B cell (primary cell): ENCODE results near the gene SOX18. TPM values are rescaled to one million over a fixed set of nuclear protein-coding genes. Genes with fewer than 3 reads are reported as not detected.

ENCODE experiments used
- ATAC-seq: fragments of 200-7000 bp; cut with Tn5 transposase; one replicate; pipeline ENCODE4 v1.10.0; 2021; ENCODE audit warnings: low read depth, mild to moderate bottlenecking, moderate number of reproducible peaks, moderate library complexity
- CTCF ChIA-PET: fragments of 350-600 bp; sonication (Branson Sonifier 250); formaldehyde crosslinking; loops from one replicate; lab custom pipeline; 2021; ENCODE audit warnings: antibody characterized with exemption, inconsistent platforms; lab: Charles Lee
- POLR2A ChIA-PET: fragments of 350-600 bp; sonication (Branson Sonifier 250); formaldehyde crosslinking; loops from one replicate; lab custom pipeline; 2021; ENCODE audit warnings: antibody characterized with exemption; lab: Charles Lee
- DNase-seq: peaks from one replicate; pipeline ENCODE4 v3.0.0; 2013
- H2AFZ ChIP-seq: 2 replicates; pipeline ENCODE4 v1.6.1; 2012; ENCODE audit warnings: mild to moderate bottlenecking, low read depth, low read length; ENCODE audit not compliant: insufficient read depth, poor library complexity, severe bottlenecking
- H3K27ac ChIP-seq, 2 donors: 1 replicate in 1 of 2; 2 replicates in 1 of 2; pipeline ENCODE4 v1.5.1; 2012 to 2013; ENCODE audit warnings: low read length in 2 of 2, mild to moderate bottlenecking in 2 of 2, moderate library complexity in 1 of 2
- H3K27me3 ChIP-seq, 4 experiments: fragments of 200-600 bp in 1 of 4; sonication (generic) in 1 of 4; replicated peaks in 1 of 4; 1 replicate in 2 of 4; 2 replicates in 2 of 4; pipeline versions ENCODE4 v1.6.1 to v1.7.0; 2013 to 2016; ENCODE audit warnings: low read length in 3 of 4, mild to moderate bottlenecking in 2 of 4, mixed read lengths in 1 of 4, moderate library complexity in 1 of 4; ENCODE audit not compliant: insufficient read depth in 4 of 4, control insufficient read depth in 3 of 4; ENCODE audit errors: control extremely low read depth in 1 of 4
- H3K36me3 ChIP-seq, 2 experiments: replicated peaks in 1 of 2; 1 replicate in 1 of 2; 2 replicates in 1 of 2; pipeline versions ENCODE4 v1.6.1 to v1.7.1; 2013; ENCODE audit warnings: low read length in 1 of 2; ENCODE audit not compliant: insufficient read depth in 2 of 2, control insufficient read depth in 1 of 2; ENCODE audit errors: control extremely low read depth in 1 of 2, extremely low read depth in 1 of 2
- H3K4me1 ChIP-seq, 2 donors: fragments of 200-600 bp in 1 of 2; sonication (generic) in 1 of 2; 1 replicate in 1 of 2; 2 replicates in 1 of 2; pipeline versions ENCODE4 v1.5.1 to v1.6.1; 2013 to 2017; ENCODE audit warnings: low read length in 2 of 2; ENCODE audit not compliant: control insufficient read depth in 2 of 2, insufficient read depth in 2 of 2
- H3K4me2 ChIP-seq: replicated peaks from 2 replicates; pipeline ENCODE3; 2012; ENCODE audit warnings: mild to moderate bottlenecking, low read depth, low read length; ENCODE audit not compliant: poor library complexity, severe bottlenecking
- H3K4me3 ChIP-seq, 5 experiments: fragments of 200-600 bp in 1 of 5; sonication (generic) in 1 of 5; 1 replicate in 3 of 5; 2 replicates in 2 of 5; pipeline versions ENCODE4 v1.5.1 to v1.7.0; 2011 to 2016; ENCODE audit warnings: low read length in 4 of 5, mild to moderate bottlenecking in 4 of 5, low read depth in 2 of 5, control low read depth in 1 of 5, moderate library complexity in 1 of 5; ENCODE audit not compliant: insufficient read depth in 1 of 5; ENCODE audit errors: control extremely low read depth in 1 of 5, extremely low read depth in 1 of 5
- H3K79me2 ChIP-seq: fragments of 200-600 bp; sonication (generic); one replicate; pipeline ENCODE4 v1.6.0; 2016; ENCODE audit warnings: low read length; ENCODE audit not compliant: control insufficient read depth, insufficient read depth
- H3K9ac ChIP-seq: fragments of 200-600 bp; sonication (generic); 2 replicates; pipeline ENCODE4 v1.6.1; 2017; ENCODE audit warnings: mild to moderate bottlenecking, low read length, moderate library complexity
- H3K9me3 ChIP-seq, 3 donors: one replicate each; pipeline versions ENCODE4 v1.6.1 to v1.7.1; 2013; ENCODE audit warnings: low read length in 2 of 3; ENCODE audit not compliant: control insufficient read depth in 2 of 3, insufficient read depth in 1 of 3; ENCODE audit errors: control extremely low read depth in 1 of 3
- H4K20me1 ChIP-seq: 2 replicates; pipeline ENCODE4 v1.6.0; 2012; ENCODE audit warnings: mild to moderate bottlenecking, low read length; ENCODE audit not compliant: insufficient read depth, control insufficient read depth, poor library complexity, severe bottlenecking
- H3K27ac Mint-ChIP-seq: one replicate; pipeline ENCODE4 v1.8.0; 2021; ENCODE audit warnings: mixed read lengths
- H3K27me3 Mint-ChIP-seq: one replicate; pipeline ENCODE4 v1.8.0; 2021; ENCODE audit warnings: mixed read lengths
- H3K4me1 Mint-ChIP-seq: one replicate; pipeline ENCODE4 v1.8.0; 2021; ENCODE audit warnings: mixed read lengths
- H3K4me3 Mint-ChIP-seq: one replicate; pipeline ENCODE4 v1.8.0; 2021; ENCODE audit warnings: mixed read lengths
- H3K9me3 Mint-ChIP-seq: one replicate; pipeline ENCODE4 v1.8.0; 2022; ENCODE audit warnings: mixed read lengths; ENCODE audit not compliant: insufficient read depth
- CTCF ChIP-seq: fragments of 200-600 bp; IDR thresholded peaks from one replicate; pipeline ENCODE4 v1.8.0; 2022; ENCODE audit warnings: antibody characterized with exemption, mild to moderate bottlenecking
- EZH2 ChIP-seq: IDR thresholded peaks from 2 replicates; pipeline ENCODE4 v1.6.1; 2012; ENCODE audit warnings: borderline replicate concordance, low read depth, mild to moderate bottlenecking, moderate library complexity, low read length; ENCODE audit not compliant: insufficient read depth, poor library complexity, severe bottlenecking
- WGBS: methylation state at CpG from one replicate; pipeline ENCODE4 v1.1.5; 2013; ENCODE audit warnings: missing lambda C conversion rate; ENCODE audit not compliant: insufficient coverage; 5-methylcytosine and 5-hydroxymethylcytosine counted together
- intact Hi-C: fragments of 100-400 bp; cut with micrococcal nuclease; formaldehyde crosslinking; loops from one replicate; pipeline ENCODE4 v1.10.0; 2022
- polyA plus RNA-seq: library from polyadenylated mRNA; depleted of rRNA; stranded (reverse); fragments of >200 nt; gene quantifications from 2 replicates; pipeline ENCODE4 v1.2.3, GENCODE V29; 2012
- total RNA-seq, 2 donors: library from RNA; stranded (reverse); fragments of 120-200 nt in 1 of 2; gene quantifications; 1 replicate in 1 of 2; 2 replicates in 1 of 2; pipeline versions ENCODE4 v1.2.3 to v1.2.4, GENCODE V29; 2013 to 2022

The SOX18 gene
- total and polyA plus RNA-seq, 2 donors (not counting 1 experiment from before 2014, with no cell fraction given): not detected

- TF ChIP-seq EZH2 (no peak), CTCF (no peak)
- no peak overlapping the region for H3K9ac ChIP-seq
- H3K27ac ChIP-seq: no peak overlapping the region
- peaks cover 35% of the 10 kb centered on the region for H3K79me2 ChIP-seq
- ATAC-seq (no peak), DNase-seq (no peak)
- H3K4me1 ChIP-seq: peaks cover 0 to 8% of the 10 kb centered on the region in 2 donors
- 97% methylated on average over 7 of the region's 8 CpGs for WGBS
- H3K9me3 ChIP-seq: peaks cover 0 to 13% (median 0%) of the 10 kb centered on the region in 3 donors
- ChIA-PET POLR2A (no interaction called here), CTCF (interaction anchor here (0.9 kb wide), 1 partner anchor 28 kb away, joined by 3 read pairs; no protein-coding TSS in a partner anchor)
- H3K27me3 ChIP-seq: no peaks in the 10 kb centered on the region
- intact Hi-C loops: no loop called here
- peaks cover 2% of the 10 kb centered on the region for H3K4me1 Mint-ChIP-seq
- H3K9me3 Mint-ChIP-seq: no peaks in the 10 kb centered on the region
- no peak overlapping the region for H3K4me3 ChIP-seq
- H3K27me3 Mint-ChIP-seq: no peaks in the 10 kb centered on the region
- no peak overlapping the region for H2AFZ ChIP-seq
- H3K4me2 ChIP-seq: no peak overlapping the region
- no peak overlapping the region for H3K27ac Mint-ChIP-seq
- H4K20me1 ChIP-seq: peaks cover 43% of the 10 kb centered on the region
- peaks cover 3 to 68% of the 10 kb centered on the region in 2 experiments for H3K36me3 ChIP-seq
- no peak overlapping the region for H3K4me3 Mint-ChIP-seq
These were observed 38.7 kb downstream of the SOX18 start for GRCh38 chr20:64010711-64011237.

GRCh38 chr20:64009811-64010387 lies 39.5 kb downstream of the SOX18 start:
- CTCF ChIA-PET: interaction anchor here (0.9 kb wide), 1 partner anchor 29 kb away, joined by 3 read pairs; no protein-coding TSS in a partner anchor
- Histone ChIP-seq H3K36me3 (peaks cover 3 to 69% of the 10 kb centered on the region in 2 experiments), H3K9me3 (peaks cover 0 to 13% (median 0%) of the 10 kb centered on the region in 3 donors), H2AFZ (no peak overlapping the region), H3K4me3 (no peak overlapping the region), H3K79me2 (peaks cover 42% of the 10 kb centered on the region), H3K9ac (no peak overlapping the region), H4K20me1 (peaks cover 52% of the 10 kb centered on the region), H3K4me2 (no peak overlapping the region), H3K27me3 (no peaks in the 10 kb centered on the region), H3K4me1 (peaks cover 0 to 8% of the 10 kb centered on the region in 2 donors), H3K27ac (no peak overlapping the region)
- ATAC-seq (no peak), DNase-seq (no peak)
- POLR2A ChIA-PET: no interaction called here
- no peak for TF ChIP-seq CTCF
- TF ChIP-seq EZH2: no peak
- 86% methylated on average over 12 of the region's 13 CpGs for WGBS
- Mint-ChIP-seq H3K27me3 (no peaks in the 10 kb centered on the region), H3K27ac (no peak overlapping the region), H3K9me3 (no peaks in the 10 kb centered on the region), H3K4me1 (peaks cover 2% of the 10 kb centered on the region), H3K4me3 (no peak overlapping the region)
- intact Hi-C loops: no loop called here
